Right lung (tissue), 5 donors: Measurements from ENCODE around the gene MRPS15. TPM values are rescaled to one million over a fixed set of nuclear protein-coding genes. Genes with fewer than 3 reads are reported as not detected.

Experiments
- DNase-seq, 2 donors: peaks; one replicate each; pipeline ENCODE4 v3.0.0-alpha.2; 2013
- polyA plus RNA-seq, 5 donors: library from polyadenylated mRNA; unstranded; fragments of 120-200 nt; gene quantifications; one replicate each; pipeline versions ENCODE4 v1.2.1 to v1.2.3, GENCODE V29; 2013; ENCODE audit warnings: inconsistent platforms in 1 of 5, low replicate concordance in 1 of 5; ENCODE audit not compliant: insufficient read length in 5 of 5, insufficient read depth in 1 of 5

Gene MRPS15
- polyA plus RNA-seq, 5 donors, result 48.0 to 65.1 (median 60.9) TPM

DNA sequence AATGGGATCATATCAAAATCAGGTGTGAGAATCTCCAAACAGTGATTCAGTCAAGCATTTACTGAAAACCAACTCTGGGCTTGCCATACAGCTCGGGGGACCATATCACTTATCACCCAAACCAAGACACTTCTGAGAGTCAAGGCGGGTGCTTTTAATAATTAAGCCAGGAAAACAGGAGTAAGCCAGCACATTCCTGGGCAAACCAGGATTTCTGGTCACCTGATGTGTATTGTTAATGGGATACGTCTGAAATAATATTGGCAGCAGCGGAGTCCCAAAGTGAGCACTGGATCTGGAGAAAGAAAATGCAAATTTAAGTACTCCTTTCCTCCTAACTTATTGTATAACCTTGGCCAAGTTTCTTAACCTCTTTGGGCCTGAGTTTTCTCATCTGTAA lies 31.6 kb downstream of the MRPS15 start:
- DNase-seq, result no peak

DNA sequence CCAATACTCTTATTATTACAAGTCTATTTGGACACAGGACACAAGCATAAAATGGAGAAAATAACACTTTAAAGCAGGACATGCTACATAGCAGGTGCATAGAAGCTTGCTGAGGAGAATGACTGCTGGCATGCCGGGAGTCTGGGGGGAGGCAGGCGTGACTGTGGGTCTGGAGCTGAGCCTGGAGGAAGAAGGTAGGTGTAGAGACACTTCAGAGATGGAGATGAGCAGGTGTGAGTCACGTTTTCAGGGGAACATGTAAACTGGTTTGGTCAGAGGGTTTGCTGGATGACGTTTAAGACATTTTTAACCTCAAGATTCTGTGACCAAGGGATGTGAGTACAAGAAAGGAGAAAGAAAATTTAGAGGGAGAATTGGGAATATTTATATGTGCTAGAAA lies 38.4 kb downstream of the MRPS15 start:
- no peak for DNase-seq

DNA sequence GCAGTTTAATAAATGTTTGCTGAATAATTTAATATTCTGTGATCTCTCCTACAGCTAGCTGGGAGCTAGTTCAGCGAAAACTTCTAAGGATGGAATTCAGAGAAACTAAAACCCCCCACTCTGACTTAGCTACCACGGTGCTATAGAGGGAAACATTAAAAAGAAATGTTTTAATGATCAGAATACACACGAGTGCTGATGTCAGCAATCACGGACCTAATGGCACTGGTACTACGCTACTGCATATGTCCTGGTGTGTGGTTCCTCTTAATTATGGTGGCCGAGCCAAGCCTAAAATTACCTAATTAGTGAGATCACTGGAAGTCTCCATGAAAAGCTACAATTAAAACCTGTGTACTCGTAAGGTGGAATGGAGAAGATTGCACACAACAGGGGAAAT lies 42.5 kb downstream of the MRPS15 start:
- no peak for DNase-seq

DNA sequence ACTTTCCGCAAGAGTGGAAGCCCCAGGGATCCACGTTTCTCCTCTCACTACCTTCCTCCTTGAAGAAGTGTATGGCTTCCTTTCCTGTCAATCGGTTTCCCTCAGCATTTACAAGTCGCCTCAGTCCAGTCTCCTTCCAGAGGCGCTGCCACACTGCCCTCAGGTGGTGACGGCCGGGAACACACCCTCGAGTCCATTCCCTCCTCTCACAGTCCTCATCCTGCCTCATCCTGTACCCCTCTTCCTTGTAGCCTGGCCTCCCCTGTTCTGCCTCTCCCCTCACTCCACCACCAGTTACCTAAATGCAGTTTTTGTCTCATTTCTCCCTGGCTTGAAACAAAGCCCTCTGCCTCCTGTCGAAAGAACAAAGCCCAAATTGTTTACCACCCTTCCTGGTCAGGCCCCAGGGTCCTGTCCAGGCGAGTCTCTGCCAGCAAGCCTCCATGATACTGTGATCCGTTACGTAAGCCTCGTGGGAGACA lies 43.3 kb downstream of the MRPS15 start:
- peak; percentile 54 to 74 for DNase-seq

DNA sequence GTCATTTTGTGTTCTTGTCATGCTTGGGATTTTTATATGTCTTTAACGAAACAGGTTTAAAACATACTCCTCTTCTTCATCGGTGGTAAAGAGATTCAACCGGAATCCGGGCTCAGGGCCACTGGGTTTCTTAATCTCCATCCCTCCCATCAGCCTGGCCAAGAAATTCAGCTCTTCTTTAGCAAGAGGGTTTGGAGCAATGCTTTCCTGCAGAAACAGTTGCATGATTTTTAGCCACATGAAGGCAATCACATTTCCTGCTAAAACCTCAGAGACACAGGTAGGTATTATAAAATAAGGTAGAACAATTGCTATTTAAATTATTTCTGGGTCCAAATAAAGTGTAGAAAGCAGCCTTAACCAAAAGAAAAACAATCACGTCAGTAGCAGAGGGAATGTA lies 43.8 kb downstream of the MRPS15 start:
- peak in 1 of 2 donors; percentile 21 for DNase-seq

DNA sequence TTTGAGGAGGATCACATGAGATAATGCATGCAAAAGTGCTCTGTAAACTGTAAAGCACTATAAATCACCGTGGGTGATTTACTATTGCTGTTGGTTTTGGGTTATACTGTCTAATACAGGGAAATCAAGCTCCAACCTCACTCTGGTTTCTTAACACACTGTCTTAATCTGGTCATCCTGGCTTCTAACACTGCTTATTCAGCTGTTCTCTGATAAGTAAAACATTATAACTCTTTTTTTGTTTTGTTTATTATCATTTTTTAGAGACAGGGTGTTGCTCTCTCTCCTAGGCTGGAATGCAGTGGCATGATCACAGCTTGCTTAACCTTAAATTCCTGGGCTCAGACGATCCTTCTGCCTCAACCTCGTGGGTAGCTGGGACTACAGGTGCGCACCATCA lies 44.6 kb downstream of the MRPS15 start:
- DNase-seq, result no peak

DNA sequence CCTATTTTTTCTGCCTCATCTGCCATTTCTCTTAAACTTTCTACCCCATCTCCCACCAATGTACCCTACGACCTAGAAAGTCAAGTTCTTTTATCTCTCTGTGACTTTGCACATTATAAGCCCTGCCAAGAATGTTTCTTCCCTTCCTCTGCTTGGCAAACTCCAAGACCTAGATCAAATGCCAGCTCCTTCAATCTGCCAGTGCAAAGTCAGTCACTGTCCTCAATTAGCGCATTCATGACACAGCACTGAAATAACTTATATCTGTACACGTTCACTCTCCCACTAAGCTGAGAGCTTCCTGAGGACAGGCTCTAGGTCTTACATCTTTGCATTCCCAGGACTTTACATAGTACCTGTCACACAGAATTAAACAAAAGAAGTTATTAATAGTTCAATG lies 45.0 kb downstream of the MRPS15 start:
- DNase-seq, result no peak

DNA sequence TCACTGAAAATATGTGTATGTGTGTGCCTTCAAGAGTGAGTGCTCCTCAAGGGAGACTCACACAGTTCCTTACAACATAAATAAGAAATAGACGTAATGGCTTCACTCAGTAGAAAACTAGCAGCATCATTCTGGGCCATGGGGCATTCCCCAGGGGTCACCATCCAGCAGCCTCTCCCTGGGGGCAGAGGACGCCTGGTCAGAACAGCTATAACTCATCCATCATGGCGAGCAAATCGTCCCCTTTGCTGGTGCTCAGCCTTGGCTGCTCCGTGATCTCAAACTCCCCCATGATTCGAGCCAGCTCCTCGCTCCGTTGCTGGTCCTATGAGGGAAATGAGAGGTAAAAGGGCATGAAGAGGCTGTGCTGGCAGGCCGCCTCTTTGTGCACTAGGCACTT lies 46.3 kb downstream of the MRPS15 start:
- no peak for DNase-seq

DNA sequence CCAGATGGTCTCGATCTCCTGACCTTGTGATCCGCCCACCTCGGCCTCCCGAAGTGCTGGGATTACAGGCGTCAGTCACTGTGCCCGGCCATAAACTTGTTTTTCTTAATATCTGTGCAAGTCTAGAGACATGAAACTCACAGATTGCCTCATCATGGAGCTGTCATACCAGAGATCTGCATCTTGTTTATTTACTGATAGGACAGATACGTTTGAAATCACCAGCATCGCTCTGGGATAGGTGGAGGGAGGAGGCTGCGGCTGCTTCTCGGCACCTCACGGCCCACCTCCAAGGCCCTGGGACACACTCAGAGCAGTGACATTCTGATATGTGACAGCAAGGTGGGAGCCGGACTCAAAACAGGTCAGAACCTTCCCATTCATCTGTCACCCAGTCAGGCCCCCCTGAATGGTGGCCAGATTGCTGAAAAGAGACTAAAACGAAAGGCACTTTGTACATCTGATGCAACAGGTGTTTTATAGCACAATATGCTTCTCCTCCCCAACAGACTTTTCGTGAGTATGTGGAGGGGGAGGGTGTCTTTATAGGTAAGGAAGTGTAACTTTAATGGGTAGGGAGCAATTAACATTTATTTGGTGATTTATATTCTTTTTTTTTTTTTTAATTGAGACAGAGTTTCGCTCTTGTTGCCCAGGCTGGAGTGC lies 48.4 kb downstream of the MRPS15 start:
- DNase-seq, result no peak

DNA sequence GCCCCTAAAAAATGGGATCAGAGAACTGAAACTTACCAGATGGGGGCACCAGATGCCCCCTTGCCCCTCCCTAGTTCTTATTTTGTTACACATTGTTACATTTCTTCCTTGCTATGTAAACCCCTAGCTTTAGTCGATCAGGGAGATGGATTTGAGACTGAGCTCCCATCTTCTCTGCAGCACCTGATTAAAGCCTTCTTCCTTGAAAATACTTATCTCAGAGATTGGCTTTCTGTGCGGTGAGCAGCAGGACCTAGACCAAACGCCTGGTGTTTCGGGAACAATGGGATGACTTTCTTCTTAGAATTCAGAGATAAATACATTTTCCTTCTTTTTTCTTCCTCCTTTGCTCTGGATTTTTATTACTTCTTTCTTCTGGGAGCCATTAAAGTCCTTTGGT lies 49.8 kb downstream of the MRPS15 start:
- DNase-seq, result no peak

DNA sequence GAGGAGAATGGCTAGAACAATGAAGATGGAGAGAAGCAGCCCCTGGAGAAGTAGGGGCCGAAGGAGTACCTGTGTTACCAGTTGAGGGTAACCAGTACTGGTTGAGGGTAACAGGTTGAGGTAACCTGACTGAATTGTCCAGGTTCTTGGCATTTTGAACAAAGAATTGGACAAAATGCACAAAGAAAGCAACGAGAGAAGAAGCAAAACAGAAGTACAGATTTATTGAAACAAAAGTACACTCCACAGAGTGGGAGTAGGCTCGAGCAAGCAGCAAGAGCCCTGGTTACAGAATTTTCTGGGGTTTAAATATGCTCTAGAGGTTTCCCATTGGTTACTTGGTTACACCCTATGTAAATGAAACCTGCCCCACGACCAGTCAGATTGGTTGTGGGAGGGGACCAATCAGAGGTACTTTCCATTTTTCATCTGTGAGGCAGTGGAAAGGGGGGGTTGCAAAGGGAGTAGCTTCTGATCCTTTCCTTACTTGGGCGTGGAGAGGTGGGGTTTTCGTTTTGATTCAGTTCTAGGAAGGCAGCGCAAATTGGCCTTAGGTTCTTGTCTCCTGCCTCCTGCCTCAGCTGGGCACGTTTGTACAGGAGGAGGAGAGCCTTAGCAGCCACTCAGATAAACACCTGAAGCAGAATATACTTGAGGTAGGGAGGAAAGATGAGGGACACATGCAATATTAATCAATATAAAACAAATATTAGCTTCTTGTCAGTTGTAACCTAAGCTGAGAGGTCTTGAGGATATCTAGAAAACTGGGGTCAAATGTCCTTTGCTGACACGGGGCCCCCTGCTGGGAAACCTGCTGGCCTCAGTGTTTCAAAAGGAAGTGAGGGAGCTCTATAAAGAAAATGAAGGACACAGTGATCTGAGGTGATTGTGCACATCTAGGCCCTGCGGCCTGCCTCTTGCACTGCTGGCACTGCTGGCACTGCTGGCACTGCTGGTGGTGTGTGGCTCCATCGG lies 52.2 kb downstream of the MRPS15 start:
- no peak for DNase-seq

DNA sequence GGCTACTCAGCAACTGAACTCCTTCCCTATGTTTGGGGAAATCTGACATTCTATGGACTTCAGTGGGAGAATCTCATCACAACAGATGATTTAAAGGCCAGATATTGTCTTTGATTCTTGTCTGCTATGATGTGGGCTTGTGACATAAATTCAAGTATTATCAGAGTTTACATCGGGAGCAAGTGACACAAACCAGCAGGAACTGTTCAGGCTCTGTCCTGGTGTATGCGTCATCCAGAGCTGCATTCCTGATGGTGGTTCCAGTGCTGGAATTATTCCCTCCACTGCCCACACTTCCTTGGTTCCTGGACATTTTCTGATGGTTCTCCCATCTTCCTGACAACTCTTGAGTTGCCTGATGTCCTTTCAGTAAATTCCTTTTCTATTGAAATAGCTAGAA lies 55.7 kb downstream of the MRPS15 start:
- DNase-seq, result no peak

DNA sequence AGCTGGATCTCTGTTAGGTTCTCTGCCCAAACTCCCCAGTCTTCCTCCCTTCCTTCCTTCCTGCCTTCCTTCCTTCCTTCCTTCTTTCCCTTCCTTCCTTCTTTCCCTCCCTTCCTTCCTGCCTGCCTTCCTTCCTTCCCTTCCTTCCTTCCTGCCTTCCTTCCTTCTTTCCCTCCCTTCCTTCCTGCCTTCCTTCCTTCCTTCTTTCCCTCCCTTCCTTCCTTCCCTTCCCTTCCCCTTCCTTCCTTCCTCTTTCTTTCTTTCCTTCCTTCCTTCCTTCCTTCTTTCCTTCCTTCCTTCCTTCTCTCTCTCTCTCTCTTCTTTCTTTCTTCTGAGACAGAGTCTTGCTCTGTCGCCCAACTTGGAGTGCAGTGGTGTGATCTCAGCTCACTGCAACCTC lies 57.7 kb downstream of the MRPS15 start:
- DNase-seq, result no peak

Other genes with a start within 250 kb of the MRPS15 start
- 100 to 1,000 TPM; 112 to 165 (median 154) TPM for gene THRAP3, start 239.9 kb downstream of the MRPS15 start, polyA plus RNA-seq
- gene SH3D21, start 158.0 kb downstream of the MRPS15 start, polyA plus RNA-seq, result 10 to 100 TPM; 12.3 to 20.9 (median 18.4) TPM
- 10 to 100 TPM; 22.1 to 81.6 (median 33.3) TPM for gene EVA1B, start 140.7 kb downstream of the MRPS15 start, polyA plus RNA-seq
- gene STK40, start 78.5 kb downstream of the MRPS15 start, polyA plus RNA-seq, result 10 to 100 TPM; 29.1 to 41.0 (median 32.2) TPM
- gene LSM10, start 66.5 kb downstream of the MRPS15 start, polyA plus RNA-seq, result 10 to 100 TPM; 15.1 to 25.2 (median 18.7) TPM
- gene OSCP1, start 13.9 kb downstream of the MRPS15 start, polyA plus RNA-seq, result 10 to 100 TPM; 14.8 to 20.6 (median 20.1) TPM
- gene CSF3R, start 18.5 kb upstream of the MRPS15 start, polyA plus RNA-seq, result 10 to 100 TPM in 2 of 5 donors, 1 to 10 TPM in 3; 7.4 to 10.9 (median 8.7) TPM